GM19025 (cell line): ENCODE data around the gene TREH.

ENCODE experiments used
- ATAC-seq: cut with Tn5 transposase; IDR thresholded peaks from one replicate; pipeline ENCODE4 v1.9.1; 2021; ENCODE audit warnings: mild to moderate bottlenecking, low read depth, moderate library complexity; ENCODE audit not compliant: unreplicated experiment

The TREH gene

DNA sequence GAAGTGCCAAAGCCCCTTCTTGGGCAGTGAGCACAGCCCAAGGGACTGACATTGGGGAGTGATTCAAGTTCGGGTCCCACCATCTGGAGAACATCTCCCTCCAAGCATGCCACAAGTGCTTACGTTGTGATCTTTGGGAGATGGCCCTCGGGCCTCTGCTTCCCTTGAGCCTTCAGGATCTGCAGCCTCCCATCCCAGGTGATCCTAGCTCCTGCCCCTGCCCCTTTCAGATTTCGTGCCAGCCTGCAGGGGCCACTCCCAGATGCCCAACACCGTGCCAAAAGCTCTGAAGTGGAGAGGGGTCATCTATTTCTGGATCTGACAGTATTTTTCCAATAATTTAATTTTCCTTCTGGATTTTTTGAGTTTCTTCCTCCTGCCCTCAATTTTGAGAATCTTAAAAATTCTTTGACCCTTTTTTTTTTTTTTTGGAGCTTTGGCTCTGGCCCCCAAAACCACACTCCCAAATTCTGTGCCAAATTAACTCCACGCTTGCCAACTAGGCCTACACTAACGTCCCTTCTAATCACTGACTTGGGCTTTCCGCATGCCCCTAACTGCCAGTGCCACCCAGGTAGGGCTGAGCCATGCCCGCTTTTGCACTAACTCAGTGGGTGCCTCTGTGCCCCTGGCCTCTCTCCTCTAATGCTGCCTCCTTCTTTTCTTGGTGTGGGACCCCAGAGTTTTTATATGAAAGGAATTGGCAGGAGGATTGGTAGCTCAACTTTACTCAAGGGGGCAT, 46.7 kb downstream of the TREH start:
- ATAC-seq, result no peak

DNA sequence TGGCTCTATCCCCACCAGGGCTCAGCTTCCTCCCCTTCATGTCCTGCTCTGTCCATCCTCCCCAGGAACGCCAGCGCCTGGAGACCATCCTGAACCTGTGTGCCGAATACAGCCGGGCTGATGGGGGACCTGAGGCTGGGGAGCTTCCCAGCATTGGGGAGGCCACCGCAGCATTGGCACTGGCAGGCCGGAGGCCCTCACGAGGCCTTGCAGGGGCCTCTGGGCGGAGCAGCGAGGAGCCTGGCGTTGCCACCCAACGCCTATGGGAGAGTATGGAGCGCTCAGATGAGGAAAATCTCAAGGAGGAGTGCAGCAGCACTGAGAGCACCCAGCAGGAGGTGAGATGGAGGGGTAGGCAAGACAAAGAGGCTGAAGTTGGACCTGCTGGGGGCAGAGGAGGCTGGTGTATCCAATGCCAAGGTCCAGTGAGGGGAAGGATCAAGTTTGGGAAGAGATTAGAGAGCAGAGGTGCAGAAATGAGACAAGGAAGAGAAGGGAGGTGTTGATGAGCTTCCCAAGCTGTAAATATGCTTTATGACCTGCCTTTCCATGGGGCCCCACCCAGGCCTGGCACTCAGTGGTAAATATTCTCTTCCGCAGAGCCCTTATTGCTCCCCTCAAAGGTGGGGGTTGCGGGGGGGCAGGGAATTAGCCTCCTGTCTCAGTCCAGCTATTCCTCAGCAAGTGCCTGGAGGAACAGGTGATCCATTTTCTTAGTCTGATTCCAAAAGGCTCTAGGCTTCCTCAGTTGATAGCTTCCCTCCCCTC, 48.1 kb downstream of the TREH start:
- ATAC-seq, result no peak

DNA sequence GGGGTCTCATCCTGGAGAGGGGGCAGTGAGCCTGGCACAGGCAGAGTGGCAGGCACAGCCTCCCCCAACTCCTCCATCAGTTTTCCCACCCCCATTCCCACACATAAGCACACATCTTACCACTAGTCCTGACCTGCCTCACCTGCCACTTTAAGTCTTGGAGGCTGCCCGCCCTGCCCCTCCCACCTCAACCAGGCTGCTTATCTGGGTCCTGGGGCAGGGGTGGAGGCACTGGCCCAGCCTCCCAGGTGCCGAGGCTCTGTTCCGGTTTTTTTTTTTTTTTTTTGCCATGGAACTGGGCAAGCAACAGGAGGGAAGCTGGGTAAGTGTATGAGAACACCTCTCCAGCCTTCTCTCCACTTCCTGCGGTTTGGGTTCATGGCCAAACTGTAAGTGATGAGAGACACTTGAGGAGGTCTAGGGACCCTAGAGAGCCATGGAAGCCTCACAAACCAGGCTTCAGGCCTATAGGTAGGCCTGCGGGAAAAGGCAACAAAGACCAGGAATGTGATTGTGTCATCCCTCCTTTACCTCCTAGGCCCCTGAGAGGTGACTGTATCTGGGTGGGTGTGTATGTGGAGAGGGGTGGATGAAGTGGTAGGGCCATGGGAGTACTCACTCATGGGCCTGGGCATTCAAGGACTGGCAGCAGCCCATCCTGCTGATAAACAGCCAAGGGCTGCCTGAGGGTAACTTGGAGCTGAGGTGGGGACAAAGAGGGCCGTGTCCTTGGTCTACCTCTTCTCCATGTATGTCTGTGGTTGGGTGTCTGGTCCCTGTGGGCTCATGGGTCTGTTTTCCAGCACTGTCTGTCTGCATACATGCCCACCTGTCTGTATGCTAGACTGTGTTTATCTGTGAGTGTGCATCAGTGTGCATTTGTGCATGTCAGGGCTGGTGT, 49.4 kb downstream of the TREH start:
- ATAC-seq, result no peak

DNA sequence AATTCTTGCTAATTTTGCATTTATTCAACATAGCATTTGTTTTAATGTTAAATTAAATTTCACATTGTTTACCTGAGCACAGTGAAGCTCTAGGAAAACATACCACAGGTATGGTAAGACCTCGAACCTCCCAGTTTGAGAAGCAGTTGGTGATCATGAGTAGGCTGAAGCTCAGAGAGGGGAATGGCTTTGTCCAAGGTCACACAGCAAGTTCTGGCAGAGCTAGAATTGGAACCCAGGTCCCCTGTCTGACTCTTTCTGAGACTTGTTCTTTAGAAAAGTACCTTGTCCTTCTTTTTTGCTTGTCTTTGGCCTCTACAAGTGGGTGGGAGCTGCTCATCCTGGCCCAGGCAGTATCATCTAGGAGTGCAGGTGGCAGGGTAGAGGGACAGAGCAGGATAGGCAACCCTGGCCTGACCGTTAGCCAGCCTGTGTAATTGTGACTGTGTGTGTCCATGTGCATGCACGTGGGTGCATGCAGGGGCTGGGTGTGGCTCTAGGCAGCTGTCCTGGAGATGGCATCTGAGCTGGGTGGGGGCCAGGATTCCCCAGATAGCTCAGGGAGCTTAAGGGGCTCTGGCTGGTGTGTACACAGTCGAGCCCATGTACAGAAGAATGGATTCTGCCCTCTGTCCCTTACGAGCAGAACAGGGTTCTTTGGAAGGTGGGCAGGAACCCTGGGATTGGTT, 50.4 kb downstream of the TREH start:
- ATAC-seq, result no peak

DNA sequence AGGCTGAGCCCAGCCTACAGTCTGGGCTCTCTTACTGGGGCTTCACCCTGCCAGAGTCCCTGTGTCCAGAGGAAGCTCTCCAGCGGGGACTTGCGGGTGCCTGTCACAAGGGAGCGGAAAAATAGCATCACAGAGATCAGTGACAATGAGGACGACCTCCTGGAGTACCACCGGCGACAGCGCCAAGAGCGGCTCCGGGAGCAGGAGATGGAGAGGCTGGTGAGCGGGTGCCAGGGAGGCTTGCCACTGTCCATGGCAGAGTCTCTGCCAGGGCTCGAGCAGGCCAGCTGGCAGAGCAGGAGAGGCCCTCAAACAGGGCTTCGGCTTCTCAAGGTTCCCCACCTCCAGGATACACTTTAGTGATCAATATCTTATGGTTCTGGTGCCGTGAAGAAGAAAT, 51.0 kb downstream of the TREH start:
- ATAC-seq, result no peak

DNA sequence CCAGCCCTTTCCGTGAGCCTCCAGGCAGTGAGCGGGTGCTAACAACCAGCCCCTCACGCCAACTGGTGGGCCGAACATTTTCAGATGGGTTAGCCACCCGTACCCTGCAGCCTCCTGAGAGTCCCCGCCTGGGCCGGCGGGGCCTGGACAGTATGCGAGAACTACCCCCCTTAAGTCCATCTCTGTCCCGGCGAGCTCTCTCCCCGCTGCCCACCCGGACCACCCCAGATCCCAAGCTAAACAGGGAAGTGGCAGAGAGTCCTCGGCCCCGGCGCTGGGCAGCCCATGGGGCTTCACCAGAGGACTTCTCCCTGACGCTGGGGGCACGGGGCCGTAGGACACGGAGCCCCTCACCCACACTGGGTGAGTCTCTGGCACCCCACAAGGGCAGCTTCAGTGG, 51.4 kb downstream of the TREH start:
- ATAC-seq, result no peak

DNA sequence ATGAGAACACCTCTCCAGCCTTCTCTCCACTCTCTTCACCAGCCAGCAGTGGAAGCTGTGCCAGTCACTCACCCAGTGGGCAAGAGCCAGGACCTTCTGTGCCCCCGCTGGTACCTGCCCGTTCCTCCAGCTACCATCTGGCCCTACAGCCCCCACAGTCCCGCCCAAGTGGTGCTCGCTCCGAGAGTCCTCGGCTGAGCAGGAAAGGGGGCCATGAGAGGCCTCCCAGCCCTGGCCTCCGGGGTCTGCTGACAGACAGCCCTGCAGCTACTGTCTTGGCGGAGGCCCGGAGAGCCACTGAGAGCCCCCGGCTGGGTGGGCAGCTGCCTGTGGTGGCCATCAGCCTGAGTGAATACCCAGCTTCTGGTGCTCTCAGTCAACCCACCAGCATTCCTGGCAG, 51.9 kb downstream of the TREH start:
- no peak for ATAC-seq

DNA sequence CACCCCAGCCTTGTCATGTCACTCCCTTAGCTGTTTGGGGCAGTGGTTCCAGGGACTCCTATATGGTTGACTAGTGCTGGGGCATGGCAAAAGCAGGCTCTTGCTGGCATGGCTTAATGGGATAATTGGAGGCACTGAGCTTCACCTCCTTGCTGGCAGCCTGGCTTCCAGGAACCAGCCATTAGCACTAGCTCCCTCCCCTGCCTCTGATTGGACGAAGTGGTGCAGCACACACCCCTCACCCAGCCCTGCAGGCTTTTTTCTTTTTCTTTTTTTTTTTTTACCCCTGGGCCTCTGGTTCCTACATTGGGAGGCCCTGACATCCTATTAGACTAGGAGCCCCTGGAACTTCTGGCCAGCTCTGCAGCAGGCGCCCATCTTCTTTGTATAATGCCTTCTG, 53.5 kb downstream of the TREH start:
- ATAC-seq, result no peak

DNA sequence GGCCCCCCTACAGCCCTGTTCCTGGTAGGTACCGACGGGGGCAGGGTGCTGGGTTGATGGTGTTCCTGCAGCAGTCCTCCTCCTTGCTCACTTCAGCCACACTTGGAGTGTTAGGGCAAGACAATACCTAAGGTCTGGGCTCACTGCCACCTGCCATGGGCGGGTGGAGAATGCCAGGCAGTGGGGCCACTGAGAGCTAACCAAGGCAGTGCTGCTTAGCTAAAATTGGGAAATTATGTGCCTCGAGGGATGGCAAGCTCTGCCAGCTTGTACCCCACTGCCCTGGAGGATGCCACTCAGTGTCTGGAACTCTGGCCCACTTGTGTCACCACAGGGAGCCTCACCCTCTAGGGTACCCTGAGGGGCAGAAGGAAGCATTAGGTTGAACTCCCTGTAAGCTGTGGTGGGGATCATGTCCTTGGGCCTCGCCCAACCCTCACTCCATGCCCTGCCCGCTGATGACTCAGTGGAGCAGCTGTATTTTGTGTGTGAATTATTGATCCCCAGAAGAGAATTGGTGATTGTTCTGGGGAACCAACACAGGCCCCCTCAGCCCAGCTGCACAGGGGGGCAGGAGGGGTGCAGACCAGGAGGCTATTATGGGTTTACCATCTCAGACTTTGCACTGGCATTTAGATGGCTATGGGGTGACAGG, 54.3 kb downstream of the TREH start:
- ATAC-seq, result no peak

DNA sequence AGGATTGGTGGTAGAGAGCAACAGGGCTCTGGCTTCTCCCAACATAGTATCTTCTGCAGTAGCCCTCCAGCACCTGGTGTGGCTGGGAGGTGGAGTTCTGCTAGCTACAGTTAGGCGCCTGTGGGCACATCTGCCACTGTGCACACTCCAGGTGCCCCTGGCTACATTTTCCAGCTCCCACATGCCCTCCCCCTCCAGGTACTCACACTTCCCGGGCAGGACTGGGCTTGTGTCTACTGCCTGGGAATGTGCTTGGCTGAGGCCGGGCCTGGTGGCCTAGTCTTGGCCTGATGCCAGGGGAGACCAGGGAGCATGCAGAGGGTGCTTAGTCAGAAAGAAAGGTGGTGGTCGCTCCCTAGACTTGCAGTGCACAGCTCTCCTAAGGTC, 56.2 kb downstream of the TREH start:
- no peak for ATAC-seq

DNA sequence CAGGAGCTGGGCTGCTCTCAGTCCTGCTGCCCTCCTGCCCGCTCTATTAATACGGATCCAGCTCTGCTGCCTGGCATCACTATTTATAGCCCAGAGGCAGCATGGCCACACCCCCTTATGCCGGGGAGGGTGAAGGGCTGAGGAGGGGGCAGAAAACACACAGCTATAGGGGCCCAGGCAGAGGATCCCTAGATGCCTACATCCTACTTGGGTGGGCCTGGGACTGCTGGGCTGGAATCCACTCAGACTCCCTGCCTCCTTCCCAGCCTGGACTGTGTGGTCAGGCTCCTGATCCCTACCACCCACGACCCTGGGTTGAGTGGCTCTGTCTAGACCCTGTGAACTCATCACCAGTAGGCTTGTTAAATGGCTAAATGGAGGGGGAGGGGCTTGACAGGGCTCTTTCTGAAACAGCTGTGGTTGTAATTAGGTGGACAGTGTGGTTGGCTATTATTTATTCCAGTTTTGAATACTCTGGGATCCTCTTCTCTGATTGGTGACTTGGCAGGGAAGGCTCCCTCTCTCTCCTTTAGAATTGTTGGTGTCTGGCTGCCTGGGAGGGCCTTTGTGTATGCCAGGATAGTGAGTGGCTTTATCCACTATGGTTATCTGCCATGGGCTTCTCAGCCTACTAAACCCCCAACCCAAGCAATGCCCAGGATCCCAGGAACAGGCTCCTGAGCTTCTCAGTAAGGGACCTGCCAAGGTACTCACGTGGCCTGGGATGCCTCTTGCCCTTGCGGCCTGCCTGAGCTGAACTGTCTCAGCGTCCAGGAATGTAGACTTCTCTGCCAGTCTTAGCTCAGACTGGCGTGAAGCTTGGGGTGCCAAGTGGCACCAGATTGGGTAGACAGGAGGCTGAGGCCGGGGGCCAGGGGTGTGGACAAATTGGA, 56.8 kb downstream of the TREH start:
- no peak for ATAC-seq

DNA sequence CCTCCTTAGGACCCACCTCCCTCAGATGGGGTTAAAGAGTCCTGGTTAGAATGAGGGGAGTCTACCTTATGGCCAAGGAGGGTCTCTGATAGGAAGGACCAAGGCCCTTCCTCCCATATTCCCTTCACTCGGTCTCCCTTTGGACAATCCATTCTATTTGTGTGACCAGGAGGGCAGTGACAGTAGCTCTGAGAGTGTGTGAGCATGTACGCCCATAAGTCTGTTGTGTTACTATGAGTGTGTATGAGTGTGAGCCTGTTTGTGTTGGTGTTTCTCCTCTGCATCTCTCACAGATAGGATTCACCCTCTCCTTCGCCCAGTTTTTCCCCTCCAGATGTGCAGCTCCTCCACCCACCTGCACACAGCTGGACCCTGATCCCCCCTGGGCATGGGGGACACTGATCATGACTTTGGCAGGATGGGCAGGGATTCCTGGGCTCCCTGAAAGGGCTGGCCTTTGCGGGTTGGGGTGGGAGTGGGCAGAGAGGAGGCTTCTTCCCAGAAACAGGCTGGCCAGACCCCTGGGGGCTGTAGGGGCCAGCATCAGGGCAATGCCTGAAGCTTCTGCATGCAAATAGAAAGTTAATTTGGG, 57.6 kb downstream of the TREH start:
- ATAC-seq, result no peak

DNA sequence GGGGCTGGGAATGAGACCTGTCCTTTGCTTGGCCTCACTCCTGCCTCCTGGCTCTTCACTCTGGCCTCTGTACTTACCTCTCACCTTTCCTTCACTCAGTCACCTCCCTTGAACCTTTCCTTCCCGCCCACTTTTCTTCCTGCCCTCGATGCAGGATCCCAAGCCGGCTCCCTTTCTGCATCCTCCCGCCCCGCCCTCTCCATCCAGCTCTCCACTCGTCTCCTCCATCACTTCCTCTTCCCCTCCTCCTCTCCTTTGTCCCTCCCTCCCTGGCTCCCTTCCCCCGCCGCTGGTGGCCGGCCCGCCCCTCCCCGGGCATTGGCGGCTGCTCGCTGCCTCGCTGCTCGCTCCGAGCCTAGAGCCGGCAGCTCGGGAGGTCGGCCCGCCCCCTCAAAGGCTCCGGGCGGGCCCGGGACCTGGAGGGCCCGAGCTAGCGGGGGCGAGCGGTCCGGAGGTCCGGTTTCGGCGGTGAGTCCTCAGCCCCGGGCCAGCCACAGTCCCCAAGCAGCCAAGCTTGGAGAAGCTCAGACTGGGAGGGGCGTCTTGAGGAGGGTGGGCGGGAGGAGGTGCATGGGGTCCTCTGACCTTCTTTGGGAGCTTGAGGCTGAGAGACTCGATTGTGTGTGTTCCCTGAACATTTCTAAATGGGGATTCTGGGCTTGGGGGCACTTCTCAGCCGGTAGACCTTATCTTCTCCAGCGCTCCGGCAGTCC, 58.2 kb downstream of the TREH start:
- no peak for ATAC-seq

DNA sequence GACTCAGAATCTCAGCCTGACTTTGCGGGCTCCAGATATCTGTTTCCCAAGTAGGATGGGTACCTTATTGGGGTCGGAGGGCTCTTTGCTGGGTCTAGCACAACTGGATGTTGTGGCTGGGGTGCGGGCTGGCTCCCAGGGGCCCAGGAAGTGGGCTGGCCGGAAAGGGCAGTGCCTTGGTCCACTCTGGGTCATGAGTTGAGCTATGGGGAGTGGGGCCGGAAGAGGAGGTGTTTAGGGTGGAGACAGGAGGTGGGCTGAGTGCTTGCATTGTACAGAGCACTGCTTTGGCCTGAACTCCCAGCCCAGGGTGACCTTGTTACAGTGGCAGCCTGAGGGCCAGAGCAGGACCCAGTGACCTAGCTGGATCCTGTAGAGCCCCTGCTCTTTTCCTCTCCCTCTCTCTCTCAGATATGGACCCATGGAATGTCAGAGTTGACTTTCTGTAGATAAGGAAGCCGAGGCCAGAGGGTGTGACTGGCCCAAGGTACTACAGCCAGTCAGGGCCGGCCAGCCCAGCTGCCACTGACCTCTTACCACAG, 58.9 kb downstream of the TREH start:
- no peak for ATAC-seq

DNA sequence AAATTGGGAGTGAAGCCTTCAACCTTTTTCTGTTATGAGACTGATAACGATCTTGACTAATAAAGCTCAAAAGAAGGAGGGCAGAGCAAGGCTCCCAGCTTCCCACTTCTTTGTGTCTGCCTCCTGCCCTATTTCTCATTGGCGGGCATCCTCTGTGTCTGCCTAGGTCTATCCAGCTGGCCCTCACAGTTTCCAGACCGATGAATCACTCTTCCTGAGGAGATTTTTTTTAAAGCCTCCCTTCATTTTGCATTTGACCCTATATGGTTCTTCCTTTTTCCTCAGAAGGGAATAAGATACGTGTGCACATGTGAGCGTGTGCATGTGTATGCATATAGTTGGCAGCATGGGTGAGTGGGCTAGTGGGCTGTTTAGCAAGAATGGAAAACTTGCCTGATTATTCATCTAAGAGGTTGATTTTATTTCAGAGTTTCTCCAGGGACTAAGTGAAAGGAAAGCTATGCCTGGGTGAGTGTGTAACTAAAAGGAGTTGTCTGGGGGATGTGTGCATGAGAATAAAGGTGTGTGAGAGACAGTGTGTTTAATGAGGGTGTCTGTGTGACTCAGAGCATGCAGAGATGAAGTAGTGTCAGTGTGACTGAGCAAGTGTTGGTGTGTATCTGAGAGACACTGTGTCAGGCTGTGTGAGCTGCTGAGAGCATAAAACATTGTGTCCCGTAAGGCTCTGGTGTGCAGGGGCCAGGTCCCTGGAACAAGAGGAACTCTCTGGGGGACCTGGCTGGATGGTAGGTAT, 59.8 kb downstream of the TREH start:
- ATAC-seq, result no peak

DNA sequence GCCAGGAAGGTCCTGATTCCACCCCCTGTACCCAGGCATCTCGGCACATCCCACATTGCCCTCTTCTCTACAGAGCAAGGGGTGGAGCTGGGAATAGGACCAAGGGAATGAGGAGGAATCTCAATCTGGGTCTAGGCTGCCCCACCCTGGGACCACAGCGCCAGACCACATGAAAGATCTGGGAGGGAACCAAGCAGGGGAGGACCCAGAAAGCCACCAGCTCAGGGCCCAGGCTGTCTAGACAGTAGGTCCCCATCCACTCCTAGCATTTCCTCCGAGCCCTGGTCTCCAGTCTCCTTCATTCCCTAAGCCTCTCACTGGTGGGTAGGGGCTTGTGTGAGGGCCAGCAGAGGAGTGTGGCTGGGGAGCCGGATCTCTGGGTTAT, 60.5 kb downstream of the TREH start:
- ATAC-seq, result no peak
